Gastrocnemius medialis (tissue), 4 donors: ENCODE data around the gene ACYP2.

ENCODE experiments used
- POLR2A ChIP-seq, 2 donors: fragments of 450-650 bp; IDR thresholded peaks; one replicate each; pipeline ENCODE4 v1.6.1; 2017; ENCODE audit warnings: antibody characterized with exemption in 2 of 2, mild to moderate bottlenecking in 2 of 2, moderate library complexity in 2 of 2
- TF ChIP-seq, protein P1 (sequence below), 5 experiments: fragments of 450-650 bp in 3 of 5; fragments of 200-600 bp in 2 of 5; sonication (generic) in 2 of 5; IDR thresholded peaks in 4 of 5; conservative IDR thresholded peaks in 1 of 5; 1 replicate in 4 of 5; 2 replicates in 1 of 5; pipeline ENCODE4 v1.5.1; 2016 to 2019; ENCODE audit warnings: antibody characterized with exemption in 5 of 5, mild to moderate bottlenecking in 3 of 5, moderate library complexity in 3 of 5

DNA sequence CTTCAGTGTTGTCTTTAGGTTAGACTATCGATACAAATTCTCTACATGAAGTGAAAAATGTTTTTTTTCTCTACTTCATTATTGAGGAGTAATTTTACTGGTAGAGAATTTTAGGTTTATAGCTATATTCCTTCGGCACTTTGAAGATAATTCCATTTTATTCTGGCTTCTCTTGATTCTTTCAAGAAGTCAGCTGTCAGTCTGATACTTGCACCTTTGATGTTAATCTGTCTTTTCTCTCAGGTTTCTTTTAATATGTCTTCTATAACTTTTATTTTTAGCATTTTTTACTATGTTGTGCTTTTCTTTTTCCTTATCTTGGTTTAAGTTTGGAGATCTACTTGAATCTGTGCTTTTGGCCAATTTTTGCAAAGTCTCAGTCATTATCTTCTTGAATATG lies 122.0 kb downstream of the ACYP2 start:
- no peak for TF ChIP-seq POLR2A (IDR thresholded peaks at IDR 0.05)
- TF ChIP-seq, protein P1, sequence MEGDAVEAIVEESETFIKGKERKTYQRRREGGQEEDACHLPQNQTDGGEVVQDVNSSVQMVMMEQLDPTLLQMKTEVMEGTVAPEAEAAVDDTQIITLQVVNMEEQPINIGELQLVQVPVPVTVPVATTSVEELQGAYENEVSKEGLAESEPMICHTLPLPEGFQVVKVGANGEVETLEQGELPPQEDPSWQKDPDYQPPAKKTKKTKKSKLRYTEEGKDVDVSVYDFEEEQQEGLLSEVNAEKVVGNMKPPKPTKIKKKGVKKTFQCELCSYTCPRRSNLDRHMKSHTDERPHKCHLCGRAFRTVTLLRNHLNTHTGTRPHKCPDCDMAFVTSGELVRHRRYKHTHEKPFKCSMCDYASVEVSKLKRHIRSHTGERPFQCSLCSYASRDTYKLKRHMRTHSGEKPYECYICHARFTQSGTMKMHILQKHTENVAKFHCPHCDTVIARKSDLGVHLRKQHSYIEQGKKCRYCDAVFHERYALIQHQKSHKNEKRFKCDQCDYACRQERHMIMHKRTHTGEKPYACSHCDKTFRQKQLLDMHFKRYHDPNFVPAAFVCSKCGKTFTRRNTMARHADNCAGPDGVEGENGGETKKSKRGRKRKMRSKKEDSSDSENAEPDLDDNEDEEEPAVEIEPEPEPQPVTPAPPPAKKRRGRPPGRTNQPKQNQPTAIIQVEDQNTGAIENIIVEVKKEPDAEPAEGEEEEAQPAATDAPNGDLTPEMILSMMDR (IDR thresholded peaks at IDR 0.05 in 4 of 5, conservative IDR thresholded peaks at IDR 0.05 in 1 of 5): no peak
